HG03159 (cell line): ENCODE data around the gene DGKQ.

ENCODE experiments used
- ATAC-seq: cut with Tn5 transposase; IDR thresholded peaks from one replicate; pipeline ENCODE4 v1.9.1; 2021; ENCODE audit warnings: mild to moderate bottlenecking, moderate library complexity; ENCODE audit not compliant: unreplicated experiment

DGKQ gene

GRCh38 chr4:909821-910220, 63.5 kb downstream of the DGKQ start:
- ATAC-seq = no peak

GRCh38 chr4:909131-909571, 64.2 kb downstream of the DGKQ start:
- ATAC-seq = no peak
